ENCODE measurements around the gene VEGFD.
"Not testable (repeated sequence)": the region's sequence is repeated elsewhere in the genome, so short reads cannot be mapped to it uniquely, and the experiment has no call there.

The VEGFD gene

GRCh38 chrX:15356444-15356843 is 27.8 kb downstream of the VEGFD start:
- peak; percentile 73 for DNase-seq

- no peak for DNase-seq
These were observed 33.8 kb downstream of the VEGFD start for GRCh38 chrX:15350329-15350996.

DNA sequence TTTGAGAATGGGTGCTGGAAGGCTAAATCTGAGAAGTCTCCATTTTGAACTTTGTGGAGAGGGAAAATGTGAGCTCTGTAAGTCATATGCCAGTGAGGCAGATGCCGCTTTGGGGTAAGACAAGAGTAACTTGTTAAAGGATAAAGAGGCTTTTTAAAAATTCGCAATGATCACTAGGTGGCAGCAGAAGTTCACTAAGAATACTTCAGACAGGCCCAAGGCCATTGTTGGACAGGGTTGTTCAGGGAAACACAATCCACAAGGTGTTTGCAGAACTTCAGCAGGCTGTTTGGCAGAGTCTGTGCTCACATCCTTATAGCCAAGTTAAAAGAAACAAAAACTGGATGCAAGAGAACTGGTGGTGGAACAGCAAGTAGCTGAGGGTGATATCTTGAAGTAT is 35.2 kb downstream of the VEGFD start:
- peak; percentile 54 for DNase-seq

- DNase-seq: no peak
These were observed 38.2 kb downstream of the VEGFD start for GRCh38 chrX:15345976-15346375.

- no peak for DNase-seq
These were observed 40.1 kb downstream of the VEGFD start for GRCh38 chrX:15344106-15344505.

GRCh38 chrX:15343075-15343476 is 41.1 kb downstream of the VEGFD start:
- peak; percentile 16 for DNase-seq

DNA sequence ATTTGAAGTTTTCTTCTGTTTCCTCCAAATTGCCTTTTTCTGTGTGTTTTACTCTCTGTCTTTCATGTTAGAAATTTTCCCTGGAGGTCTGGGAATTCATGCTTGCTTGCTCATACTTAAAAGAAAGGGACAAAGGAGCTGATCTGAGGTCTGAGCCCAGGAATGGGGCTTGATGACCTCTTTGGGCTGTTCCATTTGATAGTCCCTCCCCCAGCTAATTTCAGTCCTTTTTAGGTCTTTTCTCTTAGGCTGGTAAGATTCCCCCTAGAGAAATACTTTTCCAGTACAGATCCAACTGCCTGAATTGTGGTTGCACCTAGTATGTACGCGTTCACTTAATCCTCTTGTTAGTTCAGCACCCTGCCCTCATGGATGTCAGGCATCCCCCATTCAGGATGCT is 43.3 kb downstream of the VEGFD start:
- DNase-seq: no peak

- peak; percentile 74 for DNase-seq
These were observed 48.2 kb downstream of the VEGFD start for GRCh38 chrX:15336023-15336413.

DNA sequence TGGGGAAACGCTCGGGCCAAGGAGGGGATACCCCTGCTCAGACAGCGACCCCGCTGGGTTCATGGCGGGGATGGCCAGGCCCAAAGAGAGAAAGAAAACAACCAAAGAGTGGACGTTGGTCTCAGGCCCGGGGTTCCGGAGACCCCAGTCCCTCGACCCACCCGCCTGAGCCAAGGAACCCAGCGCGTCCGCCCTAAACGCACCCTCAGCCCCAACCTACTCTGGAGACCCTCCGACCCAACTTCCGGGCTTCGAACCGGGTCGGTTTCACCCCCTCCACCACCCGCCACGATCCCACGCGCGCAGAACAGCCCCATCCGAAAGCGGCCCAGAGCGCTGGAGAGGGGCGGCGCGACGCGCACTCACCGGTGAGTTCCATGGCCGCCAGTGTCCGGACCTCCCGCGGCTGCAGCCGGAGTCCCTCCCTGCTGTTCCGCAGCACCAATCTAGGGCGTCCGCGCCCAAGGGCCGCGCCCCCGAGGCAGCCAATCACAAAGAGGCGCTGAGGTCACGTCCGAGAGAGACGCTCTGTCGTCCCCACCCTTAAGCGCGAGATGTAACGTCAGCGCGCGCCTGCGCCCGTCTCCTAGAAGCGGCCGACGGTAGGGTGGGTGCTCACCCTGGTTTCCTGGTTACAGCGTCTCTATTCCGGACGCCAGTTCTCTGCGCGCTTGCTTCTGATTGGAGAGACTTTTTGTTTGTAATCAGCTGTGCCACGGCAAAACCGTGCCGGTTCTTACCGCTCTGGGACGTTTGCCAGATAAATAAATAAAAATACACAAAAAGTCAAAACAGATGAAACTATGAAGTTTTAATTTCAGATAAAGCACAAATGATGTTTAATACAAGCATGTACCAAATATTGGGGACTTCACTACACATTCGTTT is 48.8 kb downstream of the VEGFD start, which contains the start of gene PIGA:
PIGA (minus strand) TSS at position 389 of the 888 bp plus-strand sequence. CDS start 3,593 bp downstream, outside the sequence.
- DNase-seq: peak; percentile 96

- DNase-seq: peak; percentile 56
These were observed 49.7 kb downstream of the VEGFD start for GRCh38 chrX:15334561-15334960.

DNA sequence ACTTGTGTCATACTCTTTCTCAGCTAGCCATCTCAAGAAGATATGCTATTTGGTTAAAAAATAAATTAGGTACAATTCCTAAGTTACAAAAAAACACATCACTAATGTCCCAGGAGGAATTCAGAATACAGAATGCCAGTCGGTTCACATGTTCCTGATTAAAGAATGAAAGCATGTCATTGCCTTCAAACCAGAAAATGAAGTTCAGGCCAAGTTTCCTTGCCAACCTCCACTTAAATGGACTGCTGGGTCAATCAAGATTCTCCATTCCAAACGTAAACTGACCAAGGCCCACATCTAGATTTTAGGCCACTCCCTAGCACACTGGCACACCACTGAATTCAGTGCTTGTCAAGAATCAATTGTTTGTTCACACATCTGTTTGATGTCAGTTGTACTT is 55.4 kb downstream of the VEGFD start:
- no peak for DNase-seq

GRCh38 chrX:15328131-15328530 is 56.1 kb downstream of the VEGFD start:
- no peak for DNase-seq

DNA sequence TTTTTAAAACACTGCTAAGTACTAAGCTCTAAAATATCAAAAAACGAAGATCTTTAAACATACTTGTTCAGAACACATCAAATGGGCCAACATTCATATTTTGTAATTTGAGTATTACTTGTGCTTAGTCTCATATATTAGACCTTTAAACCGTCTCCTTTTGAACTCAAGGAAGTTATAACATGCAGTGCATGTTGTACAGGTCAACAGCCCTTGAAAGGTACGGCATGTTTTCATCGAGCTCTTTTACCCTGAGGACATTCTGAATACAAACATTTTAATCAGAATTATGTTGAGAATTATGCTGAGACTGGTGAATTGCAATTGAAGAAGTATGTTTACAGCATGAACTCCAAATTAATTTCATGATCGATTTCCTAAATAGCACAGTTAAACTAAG is 61.7 kb downstream of the VEGFD start:
- no peak for DNase-seq

GRCh38 chrX:15322072-15322471 is 62.1 kb downstream of the VEGFD start:
- DNase-seq: no peak

GRCh38 chrX:15321447-15321846 is 62.8 kb downstream of the VEGFD start:
- DNase-seq: peak; percentile 83

DNA sequence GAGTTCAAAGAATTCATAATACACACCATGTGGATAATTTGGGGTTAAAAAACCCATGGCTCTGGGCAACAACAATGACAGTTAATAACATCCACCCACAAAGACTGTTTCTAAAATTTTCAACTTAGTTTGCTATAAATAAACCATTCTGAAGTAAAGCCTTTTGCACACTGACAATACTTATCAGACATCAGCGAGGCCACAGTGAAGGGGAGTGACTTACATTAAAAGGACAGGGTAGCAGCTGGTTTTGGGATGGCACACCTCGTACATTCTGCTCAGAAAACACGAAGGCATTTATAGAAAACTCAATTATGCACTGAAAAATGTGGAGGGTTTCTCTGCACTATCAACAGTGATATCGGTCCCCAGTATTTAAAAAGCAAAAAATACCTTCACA is 63.9 kb downstream of the VEGFD start:
- no peak for DNase-seq

- no peak for DNase-seq
These were observed 65.1 kb downstream of the VEGFD start for GRCh38 chrX:15319075-15319474.

DNA sequence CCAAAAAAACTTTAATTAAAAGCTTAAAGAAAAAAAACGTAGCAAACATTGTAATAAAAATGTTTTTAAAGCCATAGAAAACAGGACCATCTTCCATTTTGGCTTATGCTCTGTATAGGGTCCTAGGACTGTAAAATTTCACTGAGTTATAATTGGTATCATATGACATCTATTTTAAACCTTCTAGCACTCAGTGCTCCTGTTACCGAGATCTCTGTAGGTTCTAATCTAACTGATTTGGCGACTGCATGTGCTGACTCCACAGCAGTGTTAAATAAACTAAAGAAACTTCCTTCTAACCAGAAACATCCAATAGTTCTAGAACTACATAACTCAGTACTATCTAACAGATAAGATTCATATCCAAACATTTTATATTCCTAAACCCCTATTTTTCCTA is 68.7 kb downstream of the VEGFD start, which contains the start of gene ASB11:
ASB11 (minus strand) TSS at position 132 of the 400 bp plus-strand sequence; CDS start at position 97, 35 bp downstream.
- no peak for DNase-seq

DNA sequence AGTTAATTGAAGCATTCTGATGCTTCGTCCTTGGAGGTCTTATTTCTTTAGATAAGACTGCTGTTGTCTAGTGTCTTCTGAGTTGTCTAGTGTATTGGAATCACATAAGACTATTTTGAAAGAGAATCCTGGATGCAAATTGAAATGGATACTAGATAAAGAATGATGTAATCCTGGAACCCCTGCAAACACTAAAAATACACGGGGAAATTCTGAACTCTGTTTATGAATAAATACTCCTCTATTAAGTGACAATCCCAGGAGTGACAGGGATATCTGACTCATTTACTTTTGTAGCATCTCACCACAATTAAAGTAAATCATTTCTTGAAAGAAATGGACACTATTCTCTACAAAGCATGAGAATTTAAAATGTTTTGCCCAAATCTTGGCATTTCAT is 69.7 kb downstream of the VEGFD start:
- DNase-seq: no peak

DNA sequence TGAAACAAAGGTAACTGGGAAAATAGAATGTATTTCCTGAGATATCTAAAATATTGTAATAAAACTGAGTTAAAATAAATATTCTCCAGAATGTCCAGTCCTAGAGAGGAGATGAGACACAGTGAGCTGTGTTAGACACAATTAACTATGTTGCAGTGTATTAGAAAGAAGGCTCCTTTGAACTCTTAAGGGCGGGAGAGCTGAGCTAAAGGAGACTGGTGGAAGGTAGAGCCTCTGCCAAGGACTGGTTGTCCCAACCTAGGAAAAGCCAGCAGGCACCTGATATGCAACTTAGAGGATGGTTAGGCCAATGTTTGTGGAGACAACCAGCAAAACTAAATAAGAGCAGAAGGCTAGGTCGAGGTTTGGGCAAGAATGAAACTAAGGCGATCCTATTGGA is 73.1 kb downstream of the VEGFD start:
- no peak for DNase-seq

- no peak for DNase-seq
These were observed 74.1 kb downstream of the VEGFD start for GRCh38 chrX:15310117-15310516.

DNA sequence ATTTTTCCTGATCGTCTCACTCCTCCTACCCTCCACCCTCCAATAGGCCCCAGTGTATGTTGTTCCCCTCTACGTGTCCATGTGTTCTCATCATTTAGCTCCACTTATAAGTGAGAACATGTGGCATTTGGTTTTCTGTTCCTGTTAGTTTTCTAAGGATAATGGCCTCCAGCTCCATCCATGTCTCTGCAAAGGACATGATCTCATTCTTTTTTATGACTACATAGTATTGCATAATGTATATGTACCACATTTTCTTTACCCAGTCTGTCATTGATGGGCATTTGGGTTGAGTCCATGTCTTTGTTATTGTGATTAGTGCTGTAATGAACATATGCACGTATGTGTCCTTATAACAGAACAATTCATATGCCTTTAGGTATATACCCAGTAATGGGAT is 78.3 kb downstream of the VEGFD start:
- not testable (repeated sequence) for DNase-seq

- DNase-seq: peak; percentile 90
These were observed 82.3 kb downstream of the VEGFD start for GRCh38 chrX:15301924-15302323.

All from inflammatory macrophage treated with lipopolysaccharide for 4 hours (primary cell).